HepG2 (cell line): ENCODE measurements around the gene AQP12A. TPM values are rescaled to one million over a fixed set of nuclear protein-coding genes. Genes with fewer than 3 reads are reported as not detected.

Source experiments
- ATAC-seq: fragments of 200-7000 bp; cut with Tn5 transposase; 3 replicates; pipeline ENCODE4 v1.9.1; 2020; ENCODE audit warnings: mild to moderate bottlenecking, moderate library complexity
- BruUV-seq: library from RNA; stranded (reverse); fragments of 400-500 nt; replicated peaks from 2 replicates; lab custom pipeline; 2021; lab: Mats Ljungman, UMichigan
- CTCF ChIA-PET: fragments of 300-600 bp; formaldehyde crosslinking; extraction: SDS; loops from one replicate; lab custom pipeline; 2021; ENCODE audit warnings: low total read pairs, inconsistent platforms, low intra/inter-chr PET ratio; lab: Yijun Ruan, JAX
- POLR2A ChIA-PET: fragments of 350-600 bp; sonication (Branson Sonifier 250); formaldehyde crosslinking; loops from one replicate; lab custom pipeline; 2020; ENCODE audit warnings: antibody characterized with exemption, inconsistent platforms; lab: Yijun Ruan, JAX
- DNase-seq: peaks from one replicate; pipeline ENCODE4 v3.0.0-alpha.2; 2015; ENCODE audit warnings: low spot score
- FAIRE-seq: peaks from 3 replicates; lab custom pipeline; 2011; peaks lifted over from hg19 to GRCh38; lab: Jason Lieb, UNC
- H2AFZ ChIP-seq: one replicate; pipeline ENCODE4 v1.6.1; 2011; ENCODE audit warnings: low read length, inconsistent platforms
- H3K27ac ChIP-seq: fragments of 300-600 bp; 3 replicates; pipeline ENCODE4 v1.8.0; 2011; ENCODE audit warnings: mixed run types, mild to moderate bottlenecking, mixed read lengths, low read length, inconsistent platforms; ENCODE audit not compliant: insufficient read depth; ENCODE audit errors: extremely low read length
- H3K27me3 ChIP-seq, 2 experiments: fragments of 200-600 bp in 1 of 2; 2 replicates in 1 of 2; 3 replicates in 1 of 2; pipeline versions ENCODE4 v1.6.0 to v1.8.0; 2011; ENCODE audit warnings: low read length in 2 of 2, mild to moderate bottlenecking in 2 of 2, moderate library complexity in 2 of 2, inconsistent platforms in 1 of 2; ENCODE audit not compliant: insufficient read depth in 2 of 2, control insufficient read depth in 1 of 2
- H3K36me3 ChIP-seq, 2 experiments: fragments of 200-600 bp in 1 of 2; replicated peaks in 1 of 2; 2 replicates in 1 of 2; 3 replicates in 1 of 2; pipeline versions ENCODE4 v1.5.1 to v1.8.0; 2011; ENCODE audit warnings: low read length in 2 of 2, inconsistent platforms in 1 of 2; ENCODE audit not compliant: insufficient read depth in 2 of 2, control insufficient read depth in 1 of 2
- H3K4me1 ChIP-seq: 2 replicates; pipeline ENCODE4 v1.5.1; 2012; ENCODE audit warnings: low read length, inconsistent platforms; ENCODE audit not compliant: insufficient read depth
- H3K4me2 ChIP-seq: 2 replicates; pipeline ENCODE4 v1.6.0; 2011; ENCODE audit warnings: low read depth, low read length, inconsistent platforms
- H3K4me3 ChIP-seq, 3 experiments: fragments of 200-600 bp in 1 of 3; sonication (generic), shearing (Covaris generic) in 1 of 3; replicated peaks in 1 of 3; 2 replicates each; pipeline ENCODE4 v1.5.1; 2011 to 2016; ENCODE audit warnings: low read length in 3 of 3, inconsistent platforms in 2 of 3, low read depth in 2 of 3, mild to moderate bottlenecking in 2 of 3, control low read depth in 1 of 3, mixed read lengths in 1 of 3; ENCODE audit not compliant: insufficient read depth in 1 of 3
- H3K79me2 ChIP-seq: one replicate; pipeline ENCODE4 v1.6.1; 2011; ENCODE audit warnings: low read length, inconsistent platforms; ENCODE audit not compliant: insufficient read depth
- H3K9ac ChIP-seq: 2 replicates; pipeline ENCODE4 v1.6.0; 2011; ENCODE audit warnings: mild to moderate bottlenecking, low read depth, low read length, inconsistent platforms; ENCODE audit not compliant: insufficient read depth
- H3K9me3 ChIP-seq: 2 replicates; pipeline ENCODE4 v1.5.1; 2012; ENCODE audit warnings: mild to moderate bottlenecking, low read length
- H4K20me1 ChIP-seq: 2 replicates; pipeline ENCODE4 v1.6.0; 2011; ENCODE audit warnings: inconsistent platforms, mild to moderate bottlenecking, low read length, moderate library complexity; ENCODE audit not compliant: insufficient read depth
- GRHL1 ChIP-seq: sonication (generic); formaldehyde crosslinking; conservative IDR thresholded peaks from 2 replicates; pipeline ENCODE4 v1.8.0; 2022; ENCODE audit warnings: missing genetic modification reagents
- SSRP1 ChIP-seq: IDR thresholded peaks from 2 replicates; pipeline ENCODE4 v1.6.1; 2016; ENCODE audit warnings: control low read depth
- ZBTB44 ChIP-seq: sonication (generic); formaldehyde crosslinking; IDR thresholded peaks from 2 replicates; pipeline ENCODE4 v1.4.0; 2020; ENCODE audit warnings: missing genetic modification reagents
- ZNF142 ChIP-seq: sonication (generic); formaldehyde crosslinking; IDR thresholded peaks from 2 replicates; pipeline ENCODE4 v1.4.0; 2020; ENCODE audit warnings: missing genetic modification reagents
- ZNF251 ChIP-seq: sonication (generic); formaldehyde crosslinking; IDR thresholded peaks from 2 replicates; pipeline ENCODE4 v1.9.0; 2021; ENCODE audit warnings: mild to moderate bottlenecking, missing genetic modification reagents
- ZNF362 ChIP-seq: sonication (generic); formaldehyde crosslinking; IDR thresholded peaks from 2 replicates; pipeline ENCODE4 v1.4.0; 2020; ENCODE audit warnings: missing genetic modification reagents, mild to moderate bottlenecking, borderline replicate concordance
- ZNF563 ChIP-seq: sonication (generic); formaldehyde crosslinking; IDR thresholded peaks from 2 replicates; pipeline ENCODE4 v1.8.0; 2022; ENCODE audit warnings: mild to moderate bottlenecking, moderate library complexity, missing genetic modification reagents
- WGBS: methylation state at CpG from one replicate; pipeline ENCODE4 v1.1.6; 2017; ENCODE audit warnings: low lambda C conversion rate; 5-methylcytosine and 5-hydroxymethylcytosine counted together
- in situ Hi-C: cut with HindIII; loops from 2 replicates; pipeline ENCODE4 v1.10.0; 2017; ENCODE audit warnings: low pct_unique_long_range_greater_than_20kb; ENCODE audit not compliant: extremely low pct_ligation_motif_present
- intact Hi-C: fragments of 100-400 bp; cut with micrococcal nuclease; formaldehyde crosslinking; loops from one replicate; pipeline ENCODE4 v1.10.0; 2022; ENCODE audit not compliant: unreplicated experiment
- polyA plus RNA-seq, 8 experiments: library from polyadenylated mRNA; depleted of rRNA in 3 of 8; stranded (reverse) in 7 of 8; unstranded in 1 of 8; fragments of >200 nt; fragmentation: Illumina TruSeq in 4 of 8; extraction: Trizol in 4 of 8; gene quantifications; 2 replicates each; pipeline versions ENCODE4 v1.2.1 to v1.2.3, GENCODE V29; 2011 to 2016; ENCODE audit warnings: low read depth in 4 of 8, missing spikeins in 1 of 8, mixed read lengths in 1 of 8; ENCODE audit not compliant: insufficient read depth in 1 of 8
- total RNA-seq, 5 experiments: library from RNA; depleted of rRNA; stranded (reverse); fragments of >200 nt; fragmentation: Illumina TruSeq; extraction: Trizol; gene quantifications; 2 replicates each; pipeline ENCODE4 v1.2.3, GENCODE V29; 2016; ENCODE audit warnings: low read depth in 1 of 5

Gene AQP12A
- total and polyA plus RNA-seq, 2 of the 13 experiments (the other 11 are each of a cell fraction or from before 2014, with no cell fraction given): not detected

- no TSS peak for BruUV-seq
- ATAC-seq (no peak), FAIRE-seq (no peak), DNase-seq (no peak)
- Histone ChIP-seq H3K9me3 (peaks cover 4% of the 10 kb centered on the region), H3K9ac (no peak overlapping the region), H4K20me1 (no peaks in the 10 kb centered on the region), H3K4me2 (no peak overlapping the region), H3K27me3 (peaks cover 0 to 15% of the 10 kb centered on the region in 2 experiments; a peak in 2 of 5 replicates), H3K79me2 (no peaks in the 10 kb centered on the region), H3K4me3 (no peak overlapping the region), H2AFZ (no peak overlapping the region), H3K27ac (no peak overlapping the region), H3K4me1 (no peaks in the 10 kb centered on the region), H3K36me3 (no peaks in the 10 kb centered on the region)
- TF ChIP-seq ZNF362 (no peak), SSRP1 (no peak), ZNF251 (CRISPR knock-in tag) (no peak), GRHL1 (CRISPR knock-in tag) (no peak), ZBTB44 (CRISPR knock-in tag) (no peak), ZNF563 (no peak), ZNF142 (CRISPR knock-in tag) (no peak)
- POLR2A ChIA-PET: no interaction called here
- in situ Hi-C loops (no loop called here), intact Hi-C loops (no loop called here)
- WGBS: 18% methylated on average over 6 of the region's 6 CpGs
- CTCF ChIA-PET: no interaction called here
Measured at GRCh38 chr2:240663546-240664190, 28.0 kb upstream of the AQP12A start.
